Vagina (tissue), 2 donors: ENCODE data around the gene MS4A6E.

Experiments used
- POLR2A ChIP-seq, 2 donors: fragments of 450-650 bp; IDR thresholded peaks; one replicate each; pipeline ENCODE4 v1.6.1; 2017; ENCODE audit warnings: antibody characterized with exemption in 2 of 2, mild to moderate bottlenecking in 2 of 2, moderate library complexity in 2 of 2
- TF ChIP-seq, protein P1 (sequence below), 3 experiments: fragments of 450-650 bp in 2 of 3; fragments of 200-600 bp in 1 of 3; sonication (generic) in 1 of 3; IDR thresholded peaks; one replicate each; pipeline ENCODE4 v1.5.1; 2017 to 2019; ENCODE audit warnings: antibody characterized with exemption in 3 of 3, mild to moderate bottlenecking in 2 of 3, moderate library complexity in 2 of 3

DNA sequence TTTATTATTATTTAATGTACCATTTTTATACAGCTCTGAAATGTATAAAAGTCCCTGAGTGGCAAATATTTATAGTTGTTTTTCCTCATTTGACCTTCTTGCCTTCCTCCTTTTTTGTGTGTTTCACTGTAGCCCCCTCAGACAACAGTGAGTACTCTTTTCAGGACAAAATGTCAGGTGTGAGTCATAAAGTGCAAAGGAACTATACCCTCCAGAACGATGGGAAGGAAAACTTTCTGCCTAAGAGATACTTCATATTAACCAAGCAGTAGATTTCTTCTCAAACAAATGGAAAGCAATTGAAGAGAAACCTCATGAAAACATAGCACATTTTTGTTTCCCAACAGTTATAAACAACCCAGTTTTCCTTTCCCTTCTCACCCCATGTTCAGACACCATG lies 35.2 kb downstream of the MS4A6E start:
- TF ChIP-seq, protein P1, sequence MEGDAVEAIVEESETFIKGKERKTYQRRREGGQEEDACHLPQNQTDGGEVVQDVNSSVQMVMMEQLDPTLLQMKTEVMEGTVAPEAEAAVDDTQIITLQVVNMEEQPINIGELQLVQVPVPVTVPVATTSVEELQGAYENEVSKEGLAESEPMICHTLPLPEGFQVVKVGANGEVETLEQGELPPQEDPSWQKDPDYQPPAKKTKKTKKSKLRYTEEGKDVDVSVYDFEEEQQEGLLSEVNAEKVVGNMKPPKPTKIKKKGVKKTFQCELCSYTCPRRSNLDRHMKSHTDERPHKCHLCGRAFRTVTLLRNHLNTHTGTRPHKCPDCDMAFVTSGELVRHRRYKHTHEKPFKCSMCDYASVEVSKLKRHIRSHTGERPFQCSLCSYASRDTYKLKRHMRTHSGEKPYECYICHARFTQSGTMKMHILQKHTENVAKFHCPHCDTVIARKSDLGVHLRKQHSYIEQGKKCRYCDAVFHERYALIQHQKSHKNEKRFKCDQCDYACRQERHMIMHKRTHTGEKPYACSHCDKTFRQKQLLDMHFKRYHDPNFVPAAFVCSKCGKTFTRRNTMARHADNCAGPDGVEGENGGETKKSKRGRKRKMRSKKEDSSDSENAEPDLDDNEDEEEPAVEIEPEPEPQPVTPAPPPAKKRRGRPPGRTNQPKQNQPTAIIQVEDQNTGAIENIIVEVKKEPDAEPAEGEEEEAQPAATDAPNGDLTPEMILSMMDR (IDR thresholded peaks at IDR 0.05) = no peak
- TF ChIP-seq POLR2A (IDR thresholded peaks at IDR 0.05) = no peak
